Bronchial epithelial cell (primary cell): ENCODE results near the gene ABCD3. TPM values are rescaled to one million over a fixed set of nuclear protein-coding genes. Genes with fewer than 3 reads are reported as not detected.
"Not testable (repeated sequence)": the region's sequence is repeated elsewhere in the genome, so short reads cannot be mapped to it uniquely, and the experiment has no call there.

Source experiments
- DNase-seq: peaks from one replicate; pipeline ENCODE4 v3.0.0-alpha.2; 2010; ENCODE audit warnings: low read depth
- FAIRE-seq: peaks from 2 replicates; lab custom pipeline; 2011; peaks lifted over from hg19 to GRCh38; lab: Jason Lieb, UNC
- H3K27me3 ChIP-seq: 2 replicates; pipeline ENCODE4 v1.5.1; 2011; ENCODE audit warnings: low read length; ENCODE audit not compliant: control insufficient read depth, insufficient read depth
- H3K36me3 ChIP-seq: 2 replicates; pipeline ENCODE4 v1.5.1; 2011; ENCODE audit warnings: low read length; ENCODE audit not compliant: control insufficient read depth, insufficient read depth
- H3K4me3 ChIP-seq: 2 replicates; pipeline ENCODE4 v1.5.1; 2011; ENCODE audit warnings: mild to moderate bottlenecking, low read depth, low read length, control low read depth
- CTCF ChIP-seq: IDR thresholded peaks from 2 replicates; pipeline ENCODE4 v1.5.1; 2011; ENCODE audit warnings: mild to moderate bottlenecking, moderate library complexity, low read length, control low read depth, inconsistent platforms; ENCODE audit not compliant: insufficient read depth, severe bottlenecking
- total RNA-seq: library from RNA; depleted of rRNA; stranded (reverse); fragments of >200 nt; gene quantifications from 2 replicates; pipeline ENCODE4 v1.2.1, GENCODE V29; 2014

ABCD3 gene
- total RNA-seq, 1 donor from 2014 or later: 29.2 TPM

DNA sequence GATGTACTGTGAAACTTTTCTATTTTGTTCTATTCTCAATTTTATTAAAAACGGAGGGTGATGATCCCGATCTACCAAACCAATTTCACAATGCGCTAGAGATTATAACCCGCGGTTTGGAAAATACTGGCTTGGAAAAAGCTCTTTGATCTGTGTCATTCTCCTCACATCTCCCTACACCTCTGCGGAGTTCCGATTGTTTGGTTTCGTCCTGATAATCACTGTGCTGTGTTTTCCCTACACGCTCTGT is 536 bp upstream of the ABCD3 start:
- TF ChIP-seq CTCF: no peak
- Histone ChIP-seq H3K27me3 (no peaks in the 10 kb centered on the region), H3K36me3 (no peaks in the 10 kb centered on the region), H3K4me3 (peak overlapping the region; percentile 95)
- DNase-seq: no peak
- FAIRE-seq: no peak

GRCh38 chr1:94418664-94419655 is 771 bp downstream of the ABCD3 start:
- FAIRE-seq (no peak), DNase-seq (peak; percentile 30)
- Histone ChIP-seq H3K36me3 (no peaks in the 10 kb centered on the region), H3K4me3 (peak overlapping the region; percentile 95), H3K27me3 (no peaks in the 10 kb centered on the region)
- TF ChIP-seq CTCF: no peak

DNA sequence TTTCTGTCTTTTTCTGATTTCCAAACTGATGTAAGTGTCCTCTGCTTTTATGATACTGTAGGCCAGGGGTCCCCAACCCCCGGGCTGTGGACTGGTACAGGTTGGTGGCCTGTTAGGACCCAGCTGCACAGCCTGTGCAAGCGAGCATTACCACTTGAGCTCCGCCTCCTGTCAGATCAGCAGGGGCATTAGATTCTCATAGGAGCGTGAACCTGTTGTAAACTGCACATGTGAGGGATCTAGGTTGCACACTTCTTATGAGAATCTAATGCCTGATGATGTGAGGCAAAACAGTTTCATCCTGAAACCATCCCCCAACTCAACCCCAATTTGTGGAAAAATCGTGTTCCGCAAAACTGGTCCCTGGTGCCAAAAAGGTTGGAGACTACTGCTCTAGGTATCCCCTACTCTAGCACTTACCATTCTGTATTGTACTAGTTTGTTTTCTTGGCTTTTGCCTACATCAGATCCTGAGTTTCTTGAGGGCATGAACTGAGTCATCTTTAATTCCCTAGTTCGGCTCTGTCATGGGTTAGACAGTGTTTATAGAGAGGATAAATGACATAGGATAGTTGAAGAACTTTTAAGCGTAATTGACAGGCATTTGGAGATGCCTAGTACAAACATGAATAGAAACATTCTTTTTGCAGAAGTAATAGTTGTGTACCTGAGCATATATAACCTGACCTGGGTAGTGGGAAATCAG is 4.1 kb downstream of the ABCD3 start:
- H3K36me3 ChIP-seq: no peaks in the 10 kb centered on the region
- H3K27me3 ChIP-seq: no peaks in the 10 kb centered on the region
- no peak for FAIRE-seq
- no peak overlapping the region for H3K4me3 ChIP-seq
- no peak for TF ChIP-seq CTCF
- peak; percentile 64 for DNase-seq

DNA sequence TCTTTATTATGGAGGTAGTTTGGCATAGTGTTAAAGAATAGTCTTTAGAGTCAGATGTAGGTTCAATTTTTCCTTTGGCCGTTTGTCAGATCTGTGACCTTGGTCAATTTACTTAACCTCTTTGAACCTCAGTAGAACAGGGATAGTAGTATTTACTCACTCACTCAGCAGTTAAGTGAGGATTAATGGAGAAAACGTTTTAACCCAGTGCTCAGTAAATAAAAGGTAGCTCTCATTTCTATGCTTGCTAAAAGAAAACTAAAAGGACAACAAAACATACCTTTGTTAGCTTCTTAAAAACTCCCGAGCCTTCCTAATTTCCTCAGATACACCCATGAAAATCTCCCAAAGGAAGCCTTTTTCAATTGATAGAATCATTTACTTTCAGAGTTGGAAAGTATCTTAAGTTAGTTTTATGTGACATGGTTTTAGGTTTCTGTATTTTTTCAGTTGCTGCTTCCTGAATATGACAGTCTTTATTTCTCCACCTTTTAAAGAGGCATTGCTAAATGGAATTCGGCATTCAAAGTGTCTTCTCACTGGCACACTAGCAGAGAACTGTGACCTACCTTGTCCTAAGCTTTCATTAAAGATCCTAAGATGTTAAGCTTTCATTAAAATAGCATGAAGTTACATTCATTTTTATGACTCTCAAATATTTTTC is 7.8 kb downstream of the ABCD3 start:
- H3K27me3 ChIP-seq: no peaks in the 10 kb centered on the region

GRCh38 chr1:94426485-94426870 is 8.3 kb downstream of the ABCD3 start:
- DNase-seq, FAIRE-seq, H3K4me3 ChIP-seq, H3K27me3 ChIP-seq, H3K36me3 ChIP-seq: not testable (repeated sequence)

More for the DNA sequence above, 7.8 kb downstream of the ABCD3 start:
- FAIRE-seq: no peak
- no peak overlapping the region for H3K4me3 ChIP-seq
- no peaks in the 10 kb centered on the region for H3K36me3 ChIP-seq
- DNase-seq: no peak
- TF ChIP-seq CTCF: no peak

DNA sequence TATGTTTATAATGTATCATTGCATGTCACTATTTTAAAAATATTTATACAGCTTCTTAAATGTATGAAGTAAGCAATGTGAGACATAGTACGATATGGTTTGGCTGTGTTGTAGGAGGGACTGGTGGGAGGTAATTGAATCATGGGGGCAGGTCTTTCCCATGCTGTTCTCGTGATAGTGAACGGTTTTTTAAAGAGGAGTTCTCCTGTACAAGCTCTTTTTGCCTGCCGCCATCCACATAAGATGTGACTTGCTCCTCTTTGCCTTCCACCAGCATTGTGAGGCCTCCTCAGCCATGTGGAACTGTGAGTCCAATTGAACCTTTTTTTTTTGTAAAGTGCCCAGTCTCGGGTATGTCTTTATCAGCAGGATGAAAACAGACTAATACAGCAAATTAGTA is 10.3 kb downstream of the ABCD3 start:
- no peak for DNase-seq
- no peak for FAIRE-seq
- no peak for TF ChIP-seq CTCF
- Histone ChIP-seq H3K4me3 (no peak overlapping the region), H3K36me3 (no peaks in the 10 kb centered on the region), H3K27me3 (no peaks in the 10 kb centered on the region)

DNA sequence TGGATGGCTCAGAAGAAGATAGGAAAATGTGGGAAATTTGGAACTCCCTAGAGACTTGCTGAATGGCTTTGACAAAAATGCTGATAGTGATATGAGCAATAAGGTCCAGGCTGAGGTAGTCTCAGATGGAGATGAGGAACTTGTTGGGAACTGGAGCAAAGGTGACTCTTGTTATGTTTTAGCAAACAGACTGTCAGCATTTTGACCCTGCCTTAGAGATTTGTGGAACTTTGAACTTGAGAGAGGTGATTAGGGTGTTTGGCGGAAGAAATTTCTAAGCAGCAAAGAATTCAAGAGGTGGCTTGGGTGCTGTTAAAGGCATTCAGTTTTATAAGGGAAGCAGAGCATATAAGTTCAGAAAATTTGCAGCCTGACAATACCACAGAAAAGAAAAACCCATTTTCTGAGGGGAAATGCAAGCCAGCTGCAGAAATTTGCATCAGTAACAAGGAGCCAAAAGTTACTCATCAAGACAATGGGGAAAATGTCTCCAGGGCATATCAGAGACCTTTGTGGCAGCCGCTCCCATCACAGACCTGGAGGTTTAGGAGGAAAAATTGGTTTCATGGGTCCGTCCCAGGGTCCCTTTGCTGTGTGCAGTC is 10.8 kb downstream of the ABCD3 start:
- H3K27me3 ChIP-seq, FAIRE-seq, H3K4me3 ChIP-seq, H3K36me3 ChIP-seq, DNase-seq: not testable (repeated sequence)

DNA sequence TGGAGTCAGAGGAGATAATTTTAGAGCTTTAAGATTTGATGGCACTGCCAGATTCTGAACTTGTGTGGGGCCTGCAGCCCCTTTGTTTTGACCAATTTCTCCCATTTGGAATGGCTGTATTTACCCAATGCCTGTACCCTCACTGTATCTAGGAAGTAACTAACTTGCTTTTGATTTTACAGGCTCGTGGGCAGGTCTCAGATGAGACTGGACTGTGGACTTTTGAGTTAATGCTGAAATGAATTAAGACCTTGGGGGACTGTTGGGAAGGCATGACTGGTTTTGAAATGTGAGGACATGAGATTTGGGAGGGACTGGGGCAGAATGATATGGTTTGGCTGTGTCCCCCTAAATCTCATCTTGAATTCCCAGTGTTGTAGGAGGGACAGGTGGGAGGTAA is 11.9 kb downstream of the ABCD3 start:
- H3K27me3 ChIP-seq, DNase-seq, FAIRE-seq, H3K36me3 ChIP-seq, H3K4me3 ChIP-seq: not testable (repeated sequence)
